ENCODE data around the gene MDH2. TPM values are rescaled to one million over a fixed set of nuclear protein-coding genes. Genes with fewer than 3 reads are reported as not detected.

MDH2 gene
- total and polyA plus RNA-seq, 10 of the 15 experiments (the other 5 are each of a cell fraction or from before 2014, with no cell fraction given), result 106 to 530 (median 202) TPM

DNA sequence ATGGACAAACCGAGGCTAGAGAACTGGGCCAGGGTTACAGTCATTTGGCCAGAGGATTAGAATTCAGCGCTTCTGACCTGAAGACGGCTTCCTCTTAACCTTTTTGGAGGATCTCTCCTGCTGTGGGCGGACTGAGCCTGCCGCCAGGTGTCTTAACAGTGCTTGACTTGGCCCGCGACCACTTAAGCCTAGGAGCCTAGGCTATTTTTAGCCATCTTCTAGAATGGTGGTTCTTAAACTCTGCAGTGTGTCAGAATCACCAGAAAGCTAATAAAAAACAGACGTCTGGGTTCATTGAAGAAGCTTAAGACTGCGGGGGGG, 722 bp downstream of the MDH2 start:
- Histone ChIP-seq H3K36me3 (ENCODE audit: control insufficient read depth in 2 of 2, insufficient read depth in 2 of 2, low read length in 1 of 2) (peaks cover 2 to 15% of the 10 kb centered on the region in 2 experiments; a peak in 3 of 4 replicates), H3K4me1 (ENCODE audit: control insufficient read depth, insufficient read depth, low read length) (peaks cover 12% of the 10 kb centered on the region), H3K4me3 (peak overlapping the region; percentile 96), H2AFZ (ENCODE audit: control insufficient read depth, low read depth, low read length) (peak overlapping the region; percentile 49; the same call in 1 of the 2 replicates), H3K27me3 (replicated peaks in 1 of 2; ENCODE audit: control insufficient read depth in 2 of 2, insufficient read depth in 2 of 2, low read length in 1 of 2) (no peaks in the 10 kb centered on the region), H3K79me2 (ENCODE audit: control insufficient read depth, insufficient read depth, low read length) (peaks cover 80% of the 10 kb centered on the region), H3K4me2 (ENCODE audit: control insufficient read depth, insufficient read depth) (peak overlapping the region; percentile 97), H3K9ac (ENCODE audit: control insufficient read depth, insufficient read depth, low read length) (peak overlapping the region; percentile 95), H4K20me1 (ENCODE audit: control insufficient read depth, insufficient read depth) (0 out of 2 replicates have a peak, but pooled peaks cover 6% of the 10 kb centered on the region), H3K9me3 (replicated peaks; ENCODE audit: control insufficient read depth, insufficient read depth, low read length) (no peaks in the 10 kb centered on the region), H3K27ac (ENCODE audit: control insufficient read depth, insufficient read depth) (peak overlapping the region; percentile 81)
- ChIA-PET POLR2A (interaction anchor here (1.0 to 1.6 kb wide), 3 partner anchors 29 to 309 kb away, joined by 3 to 5 read pairs (median 3); no protein-coding TSS in a partner anchor), CTCF (interaction anchor here (1.2 to 1.3 kb wide), 2 partner anchors 103 to 266 kb away, joined by 3 read pairs; no protein-coding TSS in a partner anchor), SMC1A (ENCODE audit: uncharacterized antibody, unreplicated experiment) (interaction anchor here (0.5 to 0.6 kb wide), 2 partner anchors 120 to 214 kb away, joined by 3 read pairs; no protein-coding TSS in a partner anchor), RAD21 (ENCODE audit: unreplicated experiment) (interaction anchor here (0.6 to 1.9 kb wide), 3 partner anchors 29 to 228 kb away, joined by 3 to 11 read pairs (median 3); no protein-coding TSS in a partner anchor)
- in situ Hi-C loops (cut with MboI) (loop anchor here (25.0 kb wide), 1 partner anchor 986 kb away; the partner anchor contains the start of gene RCC1L), intact Hi-C loops (cut with micrococcal nuclease; ENCODE audit: unreplicated experiment) (no loop called here)
- DNase-seq (ENCODE audit: low read depth, low spot score), result no peak
- no TSS peak for BruUV-seq (replicated peaks)
- FAIRE-seq, result no peak
- WGBS (ENCODE audit: insufficient coverage, insufficient replicate concordance, low lambda C conversion rate, missing lambda C conversion rate), result under 1% methylated on average over 9 of the region's 9 CpGs
- ATAC-seq, result peak; percentile 50
- TF ChIP-seq, protein P1, sequence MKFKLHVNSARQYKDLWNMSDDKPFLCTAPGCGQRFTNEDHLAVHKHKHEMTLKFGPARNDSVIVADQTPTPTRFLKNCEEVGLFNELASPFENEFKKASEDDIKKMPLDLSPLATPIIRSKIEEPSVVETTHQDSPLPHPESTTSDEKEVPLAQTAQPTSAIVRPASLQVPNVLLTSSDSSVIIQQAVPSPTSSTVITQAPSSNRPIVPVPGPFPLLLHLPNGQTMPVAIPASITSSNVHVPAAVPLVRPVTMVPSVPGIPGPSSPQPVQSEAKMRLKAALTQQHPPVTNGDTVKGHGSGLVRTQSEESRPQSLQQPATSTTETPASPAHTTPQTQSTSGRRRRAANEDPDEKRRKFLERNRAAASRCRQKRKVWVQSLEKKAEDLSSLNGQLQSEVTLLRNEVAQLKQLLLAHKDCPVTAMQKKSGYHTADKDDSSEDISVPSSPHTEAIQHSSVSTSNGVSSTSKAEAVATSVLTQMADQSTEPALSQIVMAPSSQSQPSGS (IDR thresholded peaks at IDR 0.05; ENCODE audit: low read length), result no peak
- TF ChIP-seq MEF2B (IDR thresholded peaks at IDR 0.05; ENCODE audit: partially characterized antibody, poor library complexity, severe bottlenecking) (peak; percentile 29), MXI1 (IDR thresholded peaks at IDR 0.05; ENCODE audit: low read depth, low read length) (no peak), EGR1 (IDR thresholded peaks at IDR 0.05; ENCODE audit: borderline replicate concordance in 1 of 2, low read depth in 2 of 2, low read length in 2 of 2) (no peak), MEF2A (IDR thresholded peaks at IDR 0.05; ENCODE audit: insufficient read depth, low read depth, low read length) (0 out of 2 replicates have a peak, but pooled peaks have one; percentile 60), RAD21 (IDR thresholded peaks at IDR 0.05; ENCODE audit: insufficient read depth, low read depth, low read length) (peak; percentile 28; the same call in 1 of the 2 replicates)
- TF ChIP-seq, protein P2, sequence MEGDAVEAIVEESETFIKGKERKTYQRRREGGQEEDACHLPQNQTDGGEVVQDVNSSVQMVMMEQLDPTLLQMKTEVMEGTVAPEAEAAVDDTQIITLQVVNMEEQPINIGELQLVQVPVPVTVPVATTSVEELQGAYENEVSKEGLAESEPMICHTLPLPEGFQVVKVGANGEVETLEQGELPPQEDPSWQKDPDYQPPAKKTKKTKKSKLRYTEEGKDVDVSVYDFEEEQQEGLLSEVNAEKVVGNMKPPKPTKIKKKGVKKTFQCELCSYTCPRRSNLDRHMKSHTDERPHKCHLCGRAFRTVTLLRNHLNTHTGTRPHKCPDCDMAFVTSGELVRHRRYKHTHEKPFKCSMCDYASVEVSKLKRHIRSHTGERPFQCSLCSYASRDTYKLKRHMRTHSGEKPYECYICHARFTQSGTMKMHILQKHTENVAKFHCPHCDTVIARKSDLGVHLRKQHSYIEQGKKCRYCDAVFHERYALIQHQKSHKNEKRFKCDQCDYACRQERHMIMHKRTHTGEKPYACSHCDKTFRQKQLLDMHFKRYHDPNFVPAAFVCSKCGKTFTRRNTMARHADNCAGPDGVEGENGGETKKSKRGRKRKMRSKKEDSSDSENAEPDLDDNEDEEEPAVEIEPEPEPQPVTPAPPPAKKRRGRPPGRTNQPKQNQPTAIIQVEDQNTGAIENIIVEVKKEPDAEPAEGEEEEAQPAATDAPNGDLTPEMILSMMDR (IDR thresholded peaks at IDR 0.05 in 2 of 3, conservative IDR thresholded peaks at IDR 0.05 in 1 of 3; ENCODE audit: control insufficient read depth in 2 of 3, extremely low read depth in 1 of 3, insufficient read depth in 1 of 3, low read depth in 3 of 3, low read length in 3 of 3), result peak; percentile 10 to 19 (median 14); a peak in 1 of 6 replicates
